ENCODE results near the gene GLP1R. TPM values are rescaled to one million over a fixed set of nuclear protein-coding genes. Genes with fewer than 3 reads are reported as not detected.

GLP1R gene
- total RNA-seq, 4 donors from 2014 or later = 0.32 to 0.95 (median 0.59) TPM; not detected in 1

- no peaks in the 10 kb centered on the region for H3K36me3 ChIP-seq
- H3K27me3 ChIP-seq = peaks cover 40% of the 10 kb centered on the region
- no peak for TF ChIP-seq EP300 (IDR thresholded peaks at IDR 0.05)
- TF ChIP-seq POLR2AphosphoS5 (IDR thresholded peaks at IDR 0.05) = no peak
- no peak for TF ChIP-seq CTCF (IDR thresholded peaks at IDR 0.05)
- no peak for TF ChIP-seq POLR2A (IDR thresholded peaks at IDR 0.05)
- no peak overlapping the region for H3K4me3 ChIP-seq
- DNase-seq (ENCODE audit: low spot score in 2 of 2) = no peak
- no peaks in the 10 kb centered on the region for H3K4me1 ChIP-seq
- no peak overlapping the region for H3K27ac ChIP-seq
- H3K9me3 ChIP-seq = no peaks in the 10 kb centered on the region
- WGBS = 50% methylated on average over 1 of the region's 1 CpG
These were observed 14.9 kb downstream of the GLP1R start for GRCh38 chr6:39063526-39063925.

GRCh38 chr6:39065561-39065960 lies 17.0 kb downstream of the GLP1R start:
- no peak for DNase-seq (ENCODE audit: low spot score in 2 of 2)
- H3K27me3 ChIP-seq = peaks cover 25% of the 10 kb centered on the region
- no peak for TF ChIP-seq POLR2A (IDR thresholded peaks at IDR 0.05)
- no peak for TF ChIP-seq CTCF (IDR thresholded peaks at IDR 0.05)
- no peak for TF ChIP-seq POLR2AphosphoS5 (IDR thresholded peaks at IDR 0.05)
- TF ChIP-seq EP300 (IDR thresholded peaks at IDR 0.05) = no peak
- 72% methylated on average over 8 of the region's 8 CpGs for WGBS
- no peak overlapping the region for H3K27ac ChIP-seq
- no peaks in the 10 kb centered on the region for H3K9me3 ChIP-seq
- no peak overlapping the region for H3K4me3 ChIP-seq
- H3K4me1 ChIP-seq = no peaks in the 10 kb centered on the region
- no peaks in the 10 kb centered on the region for H3K36me3 ChIP-seq

GRCh38 chr6:39068391-39068790 lies 19.8 kb downstream of the GLP1R start:
- TF ChIP-seq EP300 (IDR thresholded peaks at IDR 0.05) (no peak), POLR2A (IDR thresholded peaks at IDR 0.05) (no peak), CTCF (IDR thresholded peaks at IDR 0.05) (no peak), POLR2AphosphoS5 (IDR thresholded peaks at IDR 0.05) (no peak)
- Histone ChIP-seq H3K4me3 (no peak overlapping the region), H3K36me3 (no peaks in the 10 kb centered on the region), H3K9me3 (no peaks in the 10 kb centered on the region), H3K27ac (no peak overlapping the region), H3K4me1 (no peaks in the 10 kb centered on the region), H3K27me3 (peaks cover 22% of the 10 kb centered on the region)
- peak in 1 of 2 donors; percentile 19 for DNase-seq (ENCODE audit: low spot score in 2 of 2)
- 74% methylated on average over 7 of the region's 7 CpGs for WGBS

GRCh38 chr6:39072830-39073229 lies 24.2 kb downstream of the GLP1R start:
- no peaks in the 10 kb centered on the region for H3K36me3 ChIP-seq

More at GRCh38 chr6:39072830-39073229, 24.2 kb downstream of the GLP1R start:
- peak in 1 of 2 donors; percentile 40 for DNase-seq (ENCODE audit: low spot score in 2 of 2)
- H3K27me3 ChIP-seq = peaks cover 7% of the 10 kb centered on the region
- no peaks in the 10 kb centered on the region for H3K4me1 ChIP-seq
- WGBS = 80% methylated on average over 1 of the region's 9 CpGs
- H3K27ac ChIP-seq = no peak overlapping the region
- H3K4me3 ChIP-seq = no peak overlapping the region
- TF ChIP-seq POLR2A (IDR thresholded peaks at IDR 0.05) (no peak), POLR2AphosphoS5 (IDR thresholded peaks at IDR 0.05) (no peak), EP300 (IDR thresholded peaks at IDR 0.05) (no peak), CTCF (IDR thresholded peaks at IDR 0.05) (no peak)
- no peaks in the 10 kb centered on the region for H3K9me3 ChIP-seq

Measured in suprapubic skin (tissue), 4 donors.